Stimulated activated CD4-positive, alpha-beta T cell treated with anti-CD3 and anti-CD28 coated beads, Interleukin-1b, Interleukin-23, amount 100 ng/mL, for 48 hours (primary cell): Measurements from ENCODE around the gene WIPF3.

Source experiments
- DNase-seq: peaks from one replicate; pipeline ENCODE4 v3.0.0-alpha.2; 2020

Gene WIPF3

DNA sequence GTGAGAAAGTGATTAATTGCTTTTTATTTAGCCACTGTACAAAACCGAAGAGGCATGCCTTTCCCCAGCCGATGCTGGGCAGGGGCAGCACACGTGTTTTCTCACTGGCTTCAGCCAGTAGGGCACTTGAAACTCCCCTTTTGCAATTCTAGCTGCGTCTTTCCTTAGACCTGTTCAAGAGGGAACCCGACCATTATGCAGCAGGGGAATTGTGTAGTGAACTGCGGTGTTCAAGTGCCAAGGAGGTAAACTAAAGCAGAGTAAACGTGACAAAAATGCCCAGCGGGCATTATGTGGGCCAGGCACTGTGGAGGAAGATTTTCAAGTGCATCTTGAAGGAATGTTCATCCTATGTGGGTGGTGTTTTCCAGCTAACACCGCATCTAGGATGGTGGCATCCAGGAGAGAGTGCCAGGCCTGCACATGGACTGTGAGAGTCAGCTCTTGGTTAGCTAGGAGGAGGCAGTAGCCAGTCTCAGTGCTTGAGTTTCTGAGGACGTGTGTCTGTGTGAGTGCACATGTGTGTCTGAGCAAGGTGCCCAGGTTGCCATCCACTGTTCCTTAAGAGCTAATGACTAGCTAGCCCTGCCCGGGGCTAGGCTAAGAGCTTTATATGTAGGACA is 3.3 kb downstream of the WIPF3 start:
- DNase-seq, result no peak

DNA sequence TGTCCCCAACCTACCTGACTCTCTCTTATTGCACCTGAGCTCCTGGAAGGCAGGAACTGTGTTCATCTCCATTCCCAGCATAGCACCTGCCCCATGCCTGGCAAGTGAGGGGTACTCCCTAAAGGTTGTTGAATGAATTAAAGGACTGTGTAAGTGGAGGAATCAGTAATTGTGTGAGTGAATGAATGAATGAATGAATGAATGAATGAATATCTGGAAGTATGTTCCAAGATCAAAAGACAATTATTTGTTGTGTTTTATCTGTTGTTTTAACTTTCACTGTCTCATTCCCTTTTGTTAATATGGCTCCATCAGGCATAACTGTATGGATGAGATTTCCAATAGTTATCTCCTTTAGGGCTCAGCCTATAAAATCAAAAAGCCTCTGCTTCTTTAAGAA is 4.0 kb downstream of the WIPF3 start:
- no peak for DNase-seq

DNA sequence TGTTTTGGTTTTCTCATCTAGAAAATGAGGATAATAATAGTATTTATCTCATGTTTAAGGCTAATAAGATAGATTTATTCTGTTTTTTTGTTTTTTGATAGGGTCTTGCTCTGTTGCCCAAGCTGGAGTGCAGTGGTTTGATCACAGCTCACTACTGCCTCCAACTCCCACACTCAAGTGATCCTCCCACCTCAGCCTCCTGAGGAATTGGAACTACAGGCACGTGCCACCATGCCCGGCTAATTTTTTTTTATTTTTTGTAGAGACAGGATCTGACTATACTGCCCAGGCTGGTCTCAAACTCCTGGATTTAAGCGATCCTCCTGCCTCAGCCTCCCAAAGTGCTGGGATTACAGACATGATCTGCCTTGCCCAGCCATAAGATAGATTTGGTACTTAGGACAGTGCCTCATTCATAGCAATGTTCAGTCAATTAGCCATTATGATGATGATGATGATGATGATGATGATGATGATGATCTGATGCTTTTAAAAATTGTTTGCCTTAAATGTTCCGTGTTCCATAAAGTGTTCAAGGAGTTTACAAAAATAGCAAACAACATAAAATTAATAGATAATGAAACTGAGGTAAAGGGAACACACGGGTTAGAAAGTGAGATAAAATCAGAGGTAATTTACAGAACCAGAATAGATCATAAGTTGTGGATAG is 4.6 kb downstream of the WIPF3 start:
- no peak for DNase-seq

DNA sequence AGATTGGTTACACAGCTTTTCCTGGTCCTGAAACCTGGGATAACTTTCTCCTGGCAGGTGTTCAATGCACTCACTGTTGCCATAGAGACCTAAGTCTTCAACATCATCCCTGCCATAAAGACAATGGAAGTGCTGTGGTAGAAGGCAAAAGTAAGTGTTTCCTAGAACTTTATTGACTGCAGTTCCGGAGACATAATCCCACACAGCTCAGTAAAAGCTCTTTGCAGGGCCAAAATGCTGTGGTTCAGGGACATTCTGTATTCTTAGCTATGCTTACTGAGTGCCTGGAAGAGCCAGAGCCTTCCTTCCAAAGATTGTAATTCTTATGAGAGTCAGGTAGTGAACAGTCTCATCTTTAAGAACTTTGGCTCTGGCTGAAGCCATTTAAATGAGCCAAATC is 5.3 kb downstream of the WIPF3 start:
- no peak for DNase-seq

DNA sequence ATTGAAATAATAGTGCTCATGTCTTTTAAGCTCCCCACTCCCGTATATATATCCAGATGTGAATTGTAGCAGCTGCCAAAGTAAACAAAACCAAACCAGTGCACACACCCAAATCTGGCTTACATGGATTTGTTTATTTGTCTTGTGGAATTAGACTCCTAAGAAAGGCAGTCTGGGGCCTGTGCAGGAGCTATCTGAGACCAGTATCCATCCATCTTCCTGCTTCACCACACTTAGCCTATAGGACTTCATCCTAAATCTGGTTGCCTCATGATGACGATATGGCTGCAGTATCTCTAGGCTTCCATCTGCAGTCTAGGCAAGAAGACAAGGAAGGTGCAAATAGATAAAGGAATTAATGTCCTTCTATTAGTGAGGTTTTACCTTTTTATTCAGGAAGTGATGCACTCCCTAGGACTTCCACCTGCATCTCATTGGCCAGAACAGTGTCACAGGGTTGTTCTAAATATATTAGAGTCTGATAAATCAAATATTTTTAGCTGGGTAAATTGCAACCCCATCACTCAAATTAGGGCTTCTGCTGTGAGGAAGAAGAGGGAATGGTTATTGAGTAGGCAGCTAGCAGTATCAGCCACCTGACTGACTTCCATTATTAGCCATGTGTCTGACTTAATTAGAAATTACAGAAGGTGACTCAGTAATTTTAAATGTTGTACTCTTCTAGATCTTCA is 6.0 kb downstream of the WIPF3 start:
- DNase-seq, result no peak

DNA sequence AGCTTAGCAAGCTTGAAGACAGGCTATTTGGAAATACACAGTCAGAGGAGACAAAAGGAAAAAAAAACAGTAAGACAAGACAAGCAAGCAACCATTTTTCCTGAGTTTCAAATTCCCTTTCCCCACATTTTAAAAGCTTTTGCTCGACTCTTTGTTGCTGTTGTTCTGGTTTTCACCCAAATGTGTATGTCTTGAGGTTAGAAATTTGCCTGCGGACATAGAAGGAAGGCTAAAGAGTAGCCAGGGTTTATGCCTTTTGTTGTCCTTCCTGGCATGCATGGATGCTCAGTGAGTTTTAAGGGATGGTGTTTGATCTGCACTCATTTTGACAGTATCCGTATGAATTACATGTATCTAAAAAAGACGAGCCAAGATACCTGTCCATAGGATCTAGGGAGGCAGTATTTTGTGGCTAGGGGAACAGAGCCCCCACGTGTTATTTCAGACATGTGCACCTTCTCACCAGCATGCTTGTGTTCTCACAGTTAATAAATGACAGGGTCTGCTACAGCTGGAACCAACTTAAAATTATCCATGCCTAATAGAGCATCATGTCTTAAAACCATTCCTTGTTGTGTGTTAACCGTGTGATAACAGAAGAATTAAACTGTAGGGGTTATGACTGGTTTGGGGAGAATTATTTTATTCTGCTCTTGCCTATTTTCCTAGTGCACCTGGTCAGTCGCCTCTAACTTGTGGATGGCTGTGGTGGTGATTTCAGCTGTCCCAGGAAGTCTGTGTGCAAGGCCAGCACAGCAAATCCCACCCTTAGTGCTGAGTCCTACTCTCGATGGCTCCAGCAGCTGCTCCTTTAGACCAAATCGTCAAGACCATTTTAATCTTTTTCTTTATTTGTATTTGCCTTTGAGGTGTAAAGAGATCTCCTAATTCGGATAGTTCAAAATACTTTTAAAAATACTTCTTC is 9.1 kb downstream of the WIPF3 start:
- no peak for DNase-seq

DNA sequence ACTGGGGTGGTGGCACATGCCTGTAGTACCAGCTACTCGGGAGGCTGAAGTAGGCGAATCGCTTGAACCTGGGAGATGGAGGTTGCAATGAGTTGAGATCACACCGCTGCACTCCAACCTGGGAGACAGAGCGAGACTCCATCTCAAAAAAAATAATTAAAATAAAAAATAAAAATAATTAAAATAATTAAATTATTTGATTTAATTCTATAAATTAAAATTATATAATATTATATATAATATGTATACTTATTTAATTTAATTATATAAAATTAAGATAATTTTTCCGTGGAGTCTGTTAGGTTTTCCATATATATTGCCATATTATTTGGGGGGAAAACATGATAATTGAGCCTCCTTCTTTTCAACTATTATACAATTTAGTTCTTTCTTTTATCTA is 12.0 kb downstream of the WIPF3 start:
- no peak for DNase-seq

DNA sequence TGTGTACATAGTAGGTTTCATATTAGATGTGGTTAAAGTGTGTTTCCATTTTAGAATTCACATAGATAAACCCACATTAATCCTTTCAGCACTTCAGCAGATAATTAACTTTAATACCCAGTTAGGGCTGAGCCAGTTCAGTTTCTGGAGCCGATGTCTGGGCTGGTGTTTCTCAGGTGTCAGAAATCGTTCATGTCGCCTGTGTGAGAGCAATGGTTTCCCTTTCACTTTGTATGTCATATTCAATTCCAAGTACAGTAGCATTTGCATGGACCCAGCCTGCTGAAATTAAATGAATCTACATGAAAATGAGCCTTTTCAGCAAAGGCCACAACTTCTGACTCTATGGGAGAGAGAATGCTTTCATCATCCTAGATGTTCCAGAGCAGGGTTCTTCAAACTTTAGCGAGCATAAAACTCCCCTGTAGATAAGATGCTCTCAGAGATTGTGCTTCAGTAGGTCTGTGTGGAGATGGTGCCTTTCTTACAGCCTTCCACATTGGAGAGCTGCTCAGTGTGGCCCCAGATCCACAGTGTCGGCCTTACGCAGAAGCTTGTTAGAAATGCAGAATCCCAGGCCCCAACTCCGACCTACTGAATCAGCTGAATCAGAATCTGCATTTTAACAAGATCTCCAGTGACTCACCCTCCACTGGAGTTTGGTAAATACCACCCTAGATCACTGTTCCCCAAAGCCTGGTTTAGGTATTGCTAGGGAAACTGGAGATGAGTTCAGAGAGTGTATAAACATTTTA is 19.6 kb downstream of the WIPF3 start:
- DNase-seq, result no peak

DNA sequence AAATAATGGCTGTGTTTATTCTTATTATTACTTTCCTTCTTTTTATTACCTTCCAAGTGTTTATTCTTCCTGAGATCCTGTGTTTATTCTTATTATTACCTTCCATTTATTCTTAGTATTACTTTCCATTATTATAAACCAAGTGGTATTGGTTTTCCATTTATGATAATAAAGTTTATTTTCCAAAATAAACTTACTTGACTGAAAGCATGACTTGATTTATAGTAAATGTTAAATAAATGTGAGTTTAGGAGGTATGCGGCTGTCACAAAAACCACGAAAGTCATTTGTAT is 20.2 kb downstream of the WIPF3 start:
- DNase-seq, result no peak

DNA sequence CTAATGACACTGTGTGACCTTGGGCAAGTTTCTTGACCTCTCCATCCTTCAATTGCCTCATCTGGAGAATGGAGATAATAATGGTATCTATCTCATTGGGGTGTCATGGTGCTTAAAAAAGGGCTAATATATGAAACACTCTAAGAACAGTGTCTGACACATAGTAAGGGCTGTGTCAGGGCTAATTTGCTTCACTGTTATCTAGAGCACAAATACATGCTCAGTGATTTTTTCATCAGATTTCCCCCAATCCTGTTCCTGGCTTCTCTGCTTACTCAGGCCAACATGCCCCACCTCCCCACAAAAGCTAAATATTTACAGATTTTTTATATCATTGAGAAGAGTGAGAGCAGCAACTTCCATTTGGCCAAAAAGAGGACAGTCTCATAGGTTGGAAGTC is 20.6 kb downstream of the WIPF3 start:
- DNase-seq, result no peak

DNA sequence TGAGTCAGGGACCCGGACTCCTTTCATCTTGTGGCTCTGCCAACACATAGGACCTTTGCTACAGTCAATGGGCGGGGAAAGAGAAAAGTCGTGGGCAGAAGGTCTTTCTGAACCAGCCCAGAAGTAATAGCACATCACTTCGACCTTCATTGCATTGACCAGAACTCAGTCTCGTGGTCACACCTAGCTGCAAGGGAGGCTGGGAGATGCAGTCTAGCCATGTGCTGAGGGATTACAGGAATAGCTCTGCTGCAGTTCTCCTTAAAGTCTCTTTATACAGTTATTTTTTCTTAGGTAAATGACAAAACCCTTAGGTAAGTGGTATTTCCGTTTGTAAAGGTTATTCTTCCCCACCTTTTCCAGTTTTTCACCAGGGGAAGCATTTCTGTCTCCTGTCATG is 25.4 kb downstream of the WIPF3 start:
- DNase-seq, result no peak

DNA sequence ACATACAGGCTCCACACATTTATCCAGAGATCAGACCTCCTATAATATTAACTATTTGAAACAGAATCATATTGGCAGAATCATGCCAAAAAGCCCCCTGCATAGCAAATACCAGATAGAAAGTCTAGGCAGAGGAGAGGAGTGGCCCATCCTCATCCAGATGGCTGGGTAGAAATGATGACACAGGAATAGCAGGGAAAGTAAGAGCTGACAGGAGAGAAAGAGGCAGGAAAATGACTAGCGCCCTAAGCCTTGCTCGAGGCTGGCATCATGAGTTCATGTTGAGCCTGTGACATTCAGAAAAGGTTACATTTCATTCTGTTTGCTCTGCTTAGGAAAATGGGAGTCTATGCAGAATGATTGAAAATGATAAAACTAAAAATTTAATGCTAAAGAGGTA is 27.6 kb downstream of the WIPF3 start:
- no peak for DNase-seq

DNA sequence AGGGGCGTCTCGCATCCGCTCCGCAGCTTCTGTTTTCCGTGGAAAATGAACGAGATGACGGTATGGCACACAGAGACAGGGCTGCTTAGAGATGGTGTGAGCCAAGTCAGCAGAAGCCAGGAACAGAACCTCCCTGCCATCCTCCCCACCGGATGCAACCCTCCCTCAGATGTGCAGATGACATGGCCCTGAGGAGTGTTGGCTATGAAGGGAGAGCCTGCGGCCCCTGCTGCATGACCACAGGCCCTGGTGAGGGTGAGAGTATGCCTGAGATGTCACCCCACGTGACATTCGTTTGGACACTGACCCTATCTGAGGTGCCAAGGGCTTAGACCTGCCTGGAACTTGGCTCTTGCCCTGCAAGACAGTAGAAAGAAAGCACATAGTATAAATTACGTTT is 29.4 kb downstream of the WIPF3 start:
- DNase-seq, result no peak

DNA sequence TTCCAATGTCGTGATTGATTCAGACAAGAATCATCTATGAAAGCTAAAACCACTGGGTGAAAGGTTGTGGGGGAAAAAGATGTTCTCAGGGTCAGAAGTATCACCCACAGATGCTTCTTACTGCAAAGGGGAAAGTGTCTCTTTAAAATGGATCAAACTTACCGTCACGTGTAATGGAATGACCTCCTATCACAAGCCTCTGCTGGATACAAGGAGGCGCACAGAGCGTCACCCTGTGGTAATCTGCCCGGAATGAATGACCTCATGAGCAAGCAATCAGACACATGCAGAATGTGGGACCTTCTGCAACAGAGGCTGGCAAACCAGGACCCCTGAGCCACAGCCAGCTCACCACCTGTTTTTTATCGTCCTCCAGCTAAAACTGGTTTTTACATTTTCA is 33.0 kb downstream of the WIPF3 start:
- DNase-seq, result no peak

DNA sequence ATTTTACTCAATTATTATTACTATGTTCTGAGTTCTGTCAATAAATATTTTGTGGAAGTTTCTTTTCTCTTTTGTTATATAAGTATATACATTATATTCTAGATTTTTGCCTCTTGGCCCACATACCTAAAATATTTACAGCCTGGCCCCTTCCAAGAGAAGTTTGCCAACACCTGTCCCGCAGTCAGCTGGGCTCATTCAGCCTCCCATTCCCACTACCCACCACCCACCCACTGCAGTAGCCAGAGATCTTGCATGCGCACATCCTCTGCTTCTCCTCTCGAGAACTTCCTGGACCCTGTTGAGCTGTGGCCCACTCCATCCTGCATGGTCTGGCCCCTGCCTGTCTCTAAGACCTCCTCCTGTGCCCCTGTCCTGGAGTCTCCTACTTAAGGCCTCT is 33.6 kb downstream of the WIPF3 start:
- no peak for DNase-seq

DNA sequence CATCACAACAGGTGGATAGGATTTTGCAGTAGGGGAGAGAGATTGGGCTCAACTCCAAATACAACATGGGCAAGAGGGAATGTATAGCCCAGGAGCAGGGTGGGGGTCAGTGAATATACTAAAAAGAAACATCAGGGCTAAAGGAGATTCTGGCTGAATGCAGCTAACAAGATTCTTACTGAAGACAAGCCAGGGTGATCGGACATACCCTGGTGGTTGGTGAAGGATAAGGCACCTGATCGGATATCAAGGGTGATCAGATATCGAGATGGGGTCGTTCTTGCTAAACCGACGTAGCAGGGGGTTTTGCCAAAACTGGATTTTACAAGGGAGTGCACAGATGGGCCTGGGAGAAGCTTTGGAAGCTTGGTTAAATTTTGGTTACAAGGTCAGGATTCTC is 34.4 kb downstream of the WIPF3 start:
- DNase-seq, result no peak

DNA sequence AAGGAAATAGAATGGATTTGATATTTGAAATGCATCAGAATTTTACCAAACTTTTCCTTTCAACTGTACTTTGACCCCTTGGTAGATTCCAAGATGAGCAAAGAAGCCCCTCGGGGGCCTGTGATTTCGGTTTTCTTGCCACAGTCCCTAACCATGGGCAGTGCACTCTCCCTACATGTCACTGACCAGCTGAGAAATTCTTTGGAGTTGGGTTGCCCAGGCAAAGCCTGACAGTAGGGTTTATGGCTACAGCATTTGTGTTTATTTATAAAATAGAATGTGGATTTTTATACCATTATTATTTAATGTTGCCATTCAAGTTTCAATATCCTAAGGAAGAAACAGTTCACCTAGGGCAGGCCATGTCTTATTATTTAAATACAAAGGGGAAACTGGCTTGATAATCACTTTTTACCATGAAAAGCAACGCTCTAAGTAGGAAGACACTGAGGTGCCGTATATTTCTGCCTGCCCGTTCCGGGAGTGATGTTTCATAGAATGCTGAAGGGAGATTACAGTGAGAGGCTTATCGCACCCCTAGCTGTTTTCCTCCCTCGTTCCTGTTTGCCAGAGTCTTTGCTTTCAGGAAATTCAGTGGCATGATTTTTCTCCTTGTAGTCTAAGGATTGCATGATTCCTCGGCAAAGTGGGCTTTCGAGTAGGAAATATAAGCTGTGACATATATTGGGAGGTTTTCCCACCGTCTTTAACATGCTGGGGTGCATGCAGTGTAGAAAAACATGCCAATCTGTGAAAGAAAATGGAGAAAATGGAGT is 35.8 kb downstream of the WIPF3 start:
- DNase-seq, result no peak

DNA sequence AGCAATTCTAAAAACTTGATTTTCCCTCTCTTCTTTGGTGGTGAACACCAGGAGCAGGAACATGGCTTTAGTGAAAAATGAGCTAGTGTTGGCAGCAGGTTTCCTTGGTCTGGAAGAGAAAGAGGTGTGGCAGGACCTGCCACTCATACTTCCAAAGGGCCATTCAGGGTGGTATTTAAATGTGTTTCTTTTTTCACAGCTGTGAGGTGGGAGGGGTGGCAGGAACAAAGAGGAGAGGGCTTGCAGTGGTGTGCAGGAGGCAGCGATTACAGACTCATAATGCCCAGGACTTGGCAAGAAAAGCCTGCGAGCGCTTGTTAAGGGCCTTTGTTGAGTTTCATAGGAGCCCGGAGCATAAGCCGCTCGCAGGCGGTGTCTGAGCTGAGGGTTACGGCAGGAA is 36.8 kb downstream of the WIPF3 start:
- no peak for DNase-seq

DNA sequence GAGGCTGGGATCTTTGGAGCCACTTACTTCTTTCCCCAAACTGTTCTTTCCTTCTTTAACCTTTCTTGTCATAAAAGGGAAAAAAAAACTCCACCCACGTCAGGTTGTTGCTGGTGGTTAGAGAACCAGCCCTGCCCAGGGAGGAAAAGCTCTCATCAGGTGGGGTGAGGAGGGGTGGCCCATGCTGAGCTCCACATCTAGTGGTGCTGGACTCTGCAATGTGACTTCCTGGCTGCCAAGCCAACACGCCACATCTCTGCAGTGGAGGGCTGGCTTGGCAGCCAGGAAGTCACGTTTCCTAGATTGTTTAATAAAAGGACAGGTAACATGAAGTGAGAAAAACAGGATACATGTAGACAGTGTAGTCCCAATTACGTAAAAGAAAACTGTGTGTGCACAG is 37.4 kb downstream of the WIPF3 start:
- DNase-seq, result no peak

DNA sequence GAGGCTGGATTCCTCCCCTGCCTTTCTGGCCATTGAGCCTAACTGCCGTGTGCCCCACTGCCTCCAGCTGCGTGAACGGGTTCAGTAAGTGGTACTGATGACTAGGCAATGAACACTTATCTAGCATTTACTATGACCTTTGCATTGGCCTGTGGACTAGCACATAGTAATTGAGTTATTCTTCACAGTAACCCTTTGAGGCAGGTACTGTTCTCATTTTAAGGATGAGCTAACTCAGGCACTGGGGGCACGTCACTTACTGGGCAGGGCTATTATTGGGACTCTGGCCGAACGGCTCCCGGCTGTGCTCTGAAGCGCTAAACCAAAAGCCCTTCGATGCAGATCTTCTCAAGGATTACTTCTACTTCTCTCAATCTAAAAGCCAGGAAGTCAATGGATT is 38.3 kb downstream of the WIPF3 start:
- no peak for DNase-seq

DNA sequence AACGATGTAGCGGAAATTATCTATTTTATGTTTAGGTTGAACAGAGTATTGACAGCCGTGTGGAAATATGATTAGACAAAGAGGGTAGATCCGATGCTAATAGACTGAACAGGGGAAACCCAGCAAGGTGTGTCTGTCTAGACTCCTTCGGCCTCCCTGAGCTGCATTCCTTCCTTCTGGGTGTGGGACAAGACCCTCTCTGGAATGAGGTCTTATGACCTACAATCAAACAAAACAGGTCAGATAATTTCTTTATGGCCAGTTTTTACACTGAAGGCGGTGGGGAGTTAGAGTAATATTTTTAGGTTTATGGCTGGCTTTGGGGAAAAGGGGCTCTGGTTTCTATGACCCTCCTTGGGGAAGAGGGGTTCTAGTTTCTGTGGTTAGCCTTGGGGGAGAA is 41.2 kb downstream of the WIPF3 start:
- DNase-seq, result no peak

DNA sequence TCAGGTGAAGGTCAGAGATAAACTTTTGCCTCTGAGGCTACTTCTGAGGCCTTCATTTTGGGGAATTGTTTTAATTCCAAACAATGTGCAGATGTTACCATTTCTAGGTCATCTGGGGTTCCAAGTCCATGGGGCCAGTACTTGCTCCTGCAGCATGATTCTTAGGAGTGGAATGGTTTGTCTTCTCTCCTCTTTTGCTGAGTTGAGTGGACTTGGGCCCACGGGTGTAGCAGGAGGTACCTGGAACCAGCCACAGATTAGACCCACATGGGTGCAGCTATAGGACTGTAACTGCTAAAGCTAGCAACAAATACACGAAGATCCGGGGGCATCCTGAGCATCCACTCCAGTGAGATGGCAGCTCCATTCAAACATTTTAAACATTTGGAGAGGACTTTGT is 41.6 kb downstream of the WIPF3 start:
- DNase-seq, result no peak
